GM12878 (cell line): Measurements from ENCODE around the gene PCSK9. TPM values are rescaled to one million over a fixed set of nuclear protein-coding genes. Genes with fewer than 3 reads are reported as not detected.

Experiments used
- ATAC-seq: fragments of 200-7000 bp; cut with Tn5 transposase; 3 replicates; pipeline ENCODE4 v1.9.1; 2020; ENCODE audit warnings: mild to moderate bottlenecking, moderate library complexity
- BruUV-seq: library from RNA; stranded (reverse); fragments of 400-500 nt; replicated peaks from 2 replicates; lab custom pipeline; 2021; lab: Mats Ljungman, UMichigan
- CTCF ChIA-PET: fragments of 300-600 bp; sonication (Branson Sonifier 250); formaldehyde crosslinking; extraction: SDS; loops from one replicate; lab custom pipeline; 2021; ENCODE audit warnings: inconsistent platforms; lab: Yijun Ruan, JAX
- POLR2A ChIA-PET: fragments of 350-600 bp; formaldehyde crosslinking; extraction: SDS; loops from one replicate; lab custom pipeline; 2021; ENCODE audit warnings: inconsistent platforms; lab: Charles Lee
- RAD21 ChIA-PET: fragments of 300-600 bp; sonication (Branson Sonifier 250); formaldehyde crosslinking; loops from one replicate; lab custom pipeline; 2023; ENCODE audit warnings: antibody characterized with exemption; ENCODE audit not compliant: unreplicated experiment; lab: Charles Lee
- SMC1A ChIA-PET: fragments of 300-600 bp; sonication (Branson Sonifier 250); formaldehyde crosslinking; loops from one replicate; lab custom pipeline; 2023; ENCODE audit not compliant: unreplicated experiment, uncharacterized antibody; lab: Charles Lee
- DNase-seq: peaks from one replicate; pipeline ENCODE4 v3.0.0-alpha.2; 2011; ENCODE audit warnings: low read depth, low spot score
- FAIRE-seq: peaks from 3 replicates; lab custom pipeline; 2011; peaks lifted over from hg19 to GRCh38; lab: Jason Lieb, UNC
- H2AFZ ChIP-seq: 2 replicates; pipeline ENCODE4 v1.6.0; 2011; ENCODE audit warnings: low read depth, low read length, control low read depth; ENCODE audit not compliant: control insufficient read depth
- H3K27ac ChIP-seq: 2 replicates; pipeline ENCODE4 v1.5.1; 2011; ENCODE audit warnings: control low read depth; ENCODE audit not compliant: control insufficient read depth, insufficient read depth
- H3K27me3 ChIP-seq, 2 experiments: replicated peaks in 1 of 2; 2 replicates each; pipeline versions ENCODE4 v1.6.0 to v1.6.1; 2011; ENCODE audit warnings: low read length in 1 of 2; ENCODE audit not compliant: control insufficient read depth in 2 of 2, insufficient read depth in 2 of 2
- H3K36me3 ChIP-seq, 2 experiments: 2 replicates each; pipeline ENCODE4 v1.5.1; 2011; ENCODE audit warnings: low read length in 1 of 2; ENCODE audit not compliant: control insufficient read depth in 2 of 2, insufficient read depth in 2 of 2
- H3K4me1 ChIP-seq: 2 replicates; pipeline ENCODE4 v1.6.1; 2011; ENCODE audit warnings: mild to moderate bottlenecking, low read length, moderate library complexity, mixed read lengths; ENCODE audit not compliant: control insufficient read depth, insufficient read depth
- H3K4me2 ChIP-seq: 2 replicates; pipeline ENCODE4 v1.6.0; 2011; ENCODE audit warnings: control low read depth; ENCODE audit not compliant: control insufficient read depth, insufficient read depth
- H3K4me3 ChIP-seq: fragments of 200-600 bp; sonication (generic); 2 replicates; pipeline ENCODE4 v1.5.1; 2016
- H3K79me2 ChIP-seq: 2 replicates; pipeline ENCODE4 v1.6.0; 2011; ENCODE audit warnings: low read length; ENCODE audit not compliant: control insufficient read depth, insufficient read depth
- H3K9ac ChIP-seq: 2 replicates; pipeline ENCODE4 v1.8.0; 2011; ENCODE audit warnings: low read length, control low read depth, mixed read lengths; ENCODE audit not compliant: control insufficient read depth, insufficient read depth
- H3K9me3 ChIP-seq: replicated peaks from 3 replicates; pipeline ENCODE4 v1.5.1; 2011; ENCODE audit warnings: mild to moderate bottlenecking, low read length; ENCODE audit not compliant: control insufficient read depth, insufficient read depth
- H4K20me1 ChIP-seq: 2 replicates; pipeline ENCODE4 v1.6.0; 2011; ENCODE audit not compliant: control insufficient read depth, insufficient read depth
- BACH1 ChIP-seq: fragments of 450-650 bp; IDR thresholded peaks from 2 replicates; pipeline ENCODE4 v1.6.1; 2017; ENCODE audit warnings: mild to moderate bottlenecking, borderline replicate concordance
- BCL11A ChIP-seq: IDR thresholded peaks from 2 replicates; pipeline ENCODE4 v1.6.1; 2011; ENCODE audit warnings: low read depth, low read length
- CBFB ChIP-seq: IDR thresholded peaks from 2 replicates; pipeline ENCODE4 v1.6.1; 2016; ENCODE audit warnings: antibody characterized with exemption, low read depth
- CEBPB ChIP-seq, 2 experiments: fragments of 150-350 bp in 1 of 2; IDR thresholded peaks; 2 replicates each; pipeline ENCODE4 v1.6.1; 2012 to 2014; ENCODE audit warnings: low read depth in 2 of 2, low read length in 2 of 2, borderline replicate concordance in 1 of 2, inconsistent platforms in 1 of 2
- EGR1 ChIP-seq, 2 experiments: IDR thresholded peaks; 1 replicate in 1 of 2; 2 replicates in 1 of 2; pipeline ENCODE4 v1.6.1; 2011 to 2012; ENCODE audit warnings: low read depth in 2 of 2, low read length in 2 of 2, borderline replicate concordance in 1 of 2, mild to moderate bottlenecking in 1 of 2, moderate library complexity in 1 of 2
- EP300 ChIP-seq, 2 experiments: fragments of 150-350 bp in 1 of 2; IDR thresholded peaks; 2 replicates each; pipeline ENCODE4 v1.6.1; 2011 to 2012; ENCODE audit warnings: low read depth in 2 of 2, low read length in 2 of 2, borderline replicate concordance in 1 of 2, improper control_type of control experiment in 1 of 2, inconsistent platforms in 1 of 2; ENCODE audit not compliant: control insufficient read depth in 1 of 2
- HCFC1 ChIP-seq: fragments of 150-350 bp; IDR thresholded peaks from 2 replicates; pipeline ENCODE4 v1.6.1; 2014; ENCODE audit warnings: low read length
- IRF3 ChIP-seq: fragments of 450-650 bp; IDR thresholded peaks from 2 replicates; pipeline ENCODE4 v1.6.1; 2014; ENCODE audit warnings: mild to moderate bottlenecking
- MYB ChIP-seq: fragments of 150-350 bp; IDR thresholded peaks from 2 replicates; pipeline ENCODE4 v1.6.1; 2014; ENCODE audit warnings: mild to moderate bottlenecking, low read depth, low read length, borderline replicate concordance
- NFXL1 ChIP-seq: fragments of 450-650 bp; IDR thresholded peaks from 2 replicates; pipeline ENCODE4 v1.6.1; 2017; ENCODE audit warnings: antibody characterized with exemption, mild to moderate bottlenecking, borderline replicate concordance
- POLR2A ChIP-seq: IDR thresholded peaks from 2 replicates; pipeline ENCODE4 v1.6.1; 2011; ENCODE audit warnings: low read depth, mild to moderate bottlenecking, low read length
- SPI1 ChIP-seq: IDR thresholded peaks from 2 replicates; pipeline ENCODE4 v1.6.1; 2011; ENCODE audit warnings: low read depth, mild to moderate bottlenecking, low read length, moderate library complexity, borderline replicate concordance; ENCODE audit not compliant: insufficient read depth
- SUZ12 ChIP-seq: fragments of 200-600 bp; sonication (generic); IDR thresholded peaks from one replicate; pipeline ENCODE4 v1.6.1; 2018; ENCODE audit warnings: antibody characterized with exemption, mild to moderate bottlenecking; ENCODE audit not compliant: unreplicated experiment
- YY1 ChIP-seq: IDR thresholded peaks from 2 replicates; pipeline ENCODE4 v1.6.1; 2011; ENCODE audit warnings: low read depth, mild to moderate bottlenecking, low read length
- ZBTB11 ChIP-seq: fragments of 450-650 bp; formaldehyde crosslinking; IDR thresholded peaks from 2 replicates; pipeline ENCODE4 v1.5.0; 2022; ENCODE audit warnings: mild to moderate bottlenecking, missing genetic modification characterization
- ZSCAN29 ChIP-seq: fragments of 450-650 bp; IDR thresholded peaks from 2 replicates; pipeline ENCODE4 v1.6.1; 2017; ENCODE audit warnings: mild to moderate bottlenecking, moderate library complexity
- WGBS: methylation state at CpG from one replicate; pipeline ENCODE4 v1.1.6; 2016; ENCODE audit warnings: low lambda C conversion rate; ENCODE audit not compliant: insufficient replicate concordance, insufficient coverage; ENCODE audit errors: missing lambda C conversion rate; 5-methylcytosine and 5-hydroxymethylcytosine counted together
- in situ Hi-C: fragments of 300-500 bp; cut with MboI; formaldehyde crosslinking; loops from 9 replicates; pipeline ENCODE4 v1.14.3; 2018; ENCODE audit warnings: mixed read lengths
- intact Hi-C: fragments of 100-400 bp; cut with micrococcal nuclease; formaldehyde crosslinking; loops from one replicate; pipeline ENCODE4 v1.14.2; 2022; ENCODE audit not compliant: unreplicated experiment
- polyA plus RNA-seq, 11 experiments: library from polyadenylated mRNA; depleted of rRNA in 4 of 11; unstranded in 6 of 11; stranded (reverse) in 5 of 11; fragments of >200 nt; fragmentation: Nextera tagmentation in 4 of 11; fragmentation: Illumina TruSeq in 1 of 11; extraction: Ambion mirVana in 4 of 11; extraction: Trizol in 1 of 11; gene quantifications; 1 replicate in 1 of 11; 2 replicates in 10 of 11; pipeline versions ENCODE4 v1.2.1 to v1.2.3, GENCODE V29; 2011 to 2016; ENCODE audit warnings: inconsistent platforms in 2 of 11, missing spikeins in 2 of 11, low read depth in 1 of 11
- total RNA-seq, 4 experiments: library from RNA; depleted of rRNA in 3 of 4; stranded (reverse); fragments of >200 nt in 3 of 4; fragmentation: Illumina TruSeq in 1 of 4; extraction: Trizol in 1 of 4; gene quantifications; 2 replicates each; pipeline versions ENCODE4 v1.2.1 to v1.2.3, GENCODE V29; 2013 to 2021
- TF ChIP-seq, protein P1 (sequence below): IDR thresholded peaks from 2 replicates; pipeline ENCODE4 v1.6.1; 2012; ENCODE audit warnings: low read depth, low read length, improper control_type of control experiment

PCSK9 gene
- total and polyA plus RNA-seq, 10 of the 15 experiments (the other 5 are each of a cell fraction or from before 2014, with no cell fraction given): 0.03 to 0.15 TPM; not detected in 8

- Histone ChIP-seq H3K4me3 (no peak overlapping the region), H3K9me3 (no peaks in the 10 kb centered on the region), H3K4me2 (no peak overlapping the region), H3K4me1 (no peaks in the 10 kb centered on the region), H4K20me1 (no peaks in the 10 kb centered on the region), H3K79me2 (no peaks in the 10 kb centered on the region), H3K9ac (no peak overlapping the region), H3K27me3 (no peaks in the 10 kb centered on the region), H3K36me3 (peaks cover 15 to 30% of the 10 kb centered on the region in 2 experiments), H3K27ac (no peak overlapping the region), H2AFZ (no peak overlapping the region)
- ATAC-seq (no peak), FAIRE-seq (no peak), DNase-seq (no peak)
- RAD21 ChIA-PET: no interaction called here
- BruUV-seq: no TSS peak
- 100% methylated on average over 1 of the region's 1 CpG for WGBS
- in situ Hi-C loops (no loop called here), intact Hi-C loops (no loop called here)
- POLR2A ChIA-PET: no interaction called here
- TF ChIP-seq CBFB: no peak
- TF ChIP-seq IRF3: no peak
- no peak for TF ChIP-seq POLR2A
- TF ChIP-seq SUZ12: no peak
- TF ChIP-seq, protein P1, sequence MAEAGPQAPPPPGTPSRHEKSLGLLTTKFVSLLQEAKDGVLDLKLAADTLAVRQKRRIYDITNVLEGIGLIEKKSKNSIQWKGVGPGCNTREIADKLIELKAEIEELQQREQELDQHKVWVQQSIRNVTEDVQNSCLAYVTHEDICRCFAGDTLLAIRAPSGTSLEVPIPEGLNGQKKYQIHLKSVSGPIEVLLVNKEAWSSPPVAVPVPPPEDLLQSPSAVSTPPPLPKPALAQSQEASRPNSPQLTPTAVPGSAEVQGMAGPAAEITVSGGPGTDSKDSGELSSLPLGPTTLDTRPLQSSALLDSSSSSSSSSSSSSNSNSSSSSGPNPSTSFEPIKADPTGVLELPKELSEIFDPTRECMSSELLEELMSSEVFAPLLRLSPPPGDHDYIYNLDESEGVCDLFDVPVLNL: no peak
- no peak for TF ChIP-seq SPI1
- no peak for TF ChIP-seq ZBTB11
- TF ChIP-seq EP300 (IDR thresholded peaks at IDR 0.05; ENCODE audit: borderline replicate concordance in 1 of 2, control insufficient read depth in 1 of 2, low read depth in 2 of 2, low read length in 2 of 2): no peak
- TF ChIP-seq MYB: no peak
- TF ChIP-seq YY1: no peak
- no peak for TF ChIP-seq BACH1
- no peak for TF ChIP-seq NFXL1
- TF ChIP-seq CEBPB (IDR thresholded peaks at IDR 0.05; ENCODE audit: borderline replicate concordance in 1 of 2, low read depth in 2 of 2, low read length in 2 of 2): no peak
- TF ChIP-seq EGR1 (IDR thresholded peaks at IDR 0.05; ENCODE audit: borderline replicate concordance in 1 of 2, low read depth in 2 of 2, low read length in 2 of 2): no peak
- no peak for TF ChIP-seq HCFC1
- TF ChIP-seq BCL11A: no peak
- no peak for TF ChIP-seq ZSCAN29
- CTCF ChIA-PET: no interaction called here
- SMC1A ChIA-PET: no interaction called here
These were observed 37.0 kb downstream of the PCSK9 start for GRCh38 chr1:55076356-55076755.
